HG02571 (cell line): ENCODE measurements around the gene IGF2R.
"Not testable (repeated sequence)": the region's sequence is repeated elsewhere in the genome, so short reads cannot be mapped to it uniquely, and the experiment has no call there.

Source experiments
- ATAC-seq: cut with Tn5 transposase; IDR thresholded peaks from one replicate; pipeline ENCODE4 v1.9.1; 2021; ENCODE audit warnings: mild to moderate bottlenecking, moderate library complexity; ENCODE audit not compliant: unreplicated experiment

The IGF2R gene

GRCh38 chr6:160133441-160134336 is 164.8 kb downstream of the IGF2R start:
- ATAC-seq: no peak

GRCh38 chr6:160134337-160134751 is 165.5 kb downstream of the IGF2R start:
- not testable (repeated sequence) for ATAC-seq

- no peak for ATAC-seq
Observed at GRCh38 chr6:160134779-160135547, 166.1 kb downstream of the IGF2R start.

- no peak for ATAC-seq
Observed at GRCh38 chr6:160135907-160136655, 167.2 kb downstream of the IGF2R start.

- ATAC-seq: no peak
Observed at GRCh38 chr6:160137130-160137988, 168.5 kb downstream of the IGF2R start.

- no peak for ATAC-seq
Observed at GRCh38 chr6:160137989-160138835, 169.3 kb downstream of the IGF2R start.

- ATAC-seq: no peak
Observed at GRCh38 chr6:160138839-160139419, 170.0 kb downstream of the IGF2R start.

GRCh38 chr6:160139420-160139851 is 170.6 kb downstream of the IGF2R start:
- ATAC-seq: no peak

GRCh38 chr6:160140493-160140892 is 171.6 kb downstream of the IGF2R start:
- not testable (repeated sequence) for ATAC-seq

- no peak for ATAC-seq
Observed at GRCh38 chr6:160141001-160141726, 172.3 kb downstream of the IGF2R start.

GRCh38 chr6:160142115-160142715 is 173.3 kb downstream of the IGF2R start:
- no peak for ATAC-seq

- no peak for ATAC-seq
Observed at GRCh38 chr6:160146454-160147145, 177.7 kb downstream of the IGF2R start.

GRCh38 chr6:160147146-160147536 is 178.3 kb downstream of the IGF2R start:
- no peak for ATAC-seq

GRCh38 chr6:160154471-160154870 is 185.6 kb downstream of the IGF2R start:
- no peak for ATAC-seq

- ATAC-seq: no peak
Observed at GRCh38 chr6:160156842-160157241, 188.0 kb downstream of the IGF2R start.

- no peak for ATAC-seq
Observed at GRCh38 chr6:160160450-160160849, 191.6 kb downstream of the IGF2R start.
